Osteocyte (in vitro differentiated cells): ENCODE measurements around the gene ALDH4A1. TPM values are rescaled to one million over a fixed set of nuclear protein-coding genes. Genes with fewer than 3 reads are reported as not detected.

Source experiments
- DNase-seq: peaks from one replicate; pipeline ENCODE4 v3.0.0; 2021; ENCODE audit warnings: mixed read lengths; ENCODE audit not compliant: unreplicated experiment; ENCODE audit errors: extremely low spot score
- H3K27ac Mint-ChIP-seq: one replicate; pipeline ENCODE4 v1.8.0; 2021; ENCODE audit warnings: mild to moderate bottlenecking, mixed read lengths; ENCODE audit not compliant: unreplicated experiment
- H3K27me3 Mint-ChIP-seq: one replicate; pipeline ENCODE4 v1.8.0; 2021; ENCODE audit warnings: mixed read lengths; ENCODE audit not compliant: unreplicated experiment
- H3K36me3 Mint-ChIP-seq: one replicate; pipeline ENCODE4 v1.8.0; 2021; ENCODE audit warnings: mixed read lengths; ENCODE audit not compliant: unreplicated experiment
- H3K4me1 Mint-ChIP-seq: one replicate; pipeline ENCODE4 v1.8.0; 2021; ENCODE audit warnings: mixed read lengths; ENCODE audit not compliant: unreplicated experiment
- H3K4me3 Mint-ChIP-seq: one replicate; pipeline ENCODE4 v1.8.0; 2021; ENCODE audit warnings: mild to moderate bottlenecking, moderate library complexity, mixed read lengths; ENCODE audit not compliant: unreplicated experiment
- H3K9me3 Mint-ChIP-seq: one replicate; pipeline ENCODE4 v1.8.0; 2021; ENCODE audit warnings: mixed read lengths; ENCODE audit not compliant: unreplicated experiment
- CTCF ChIP-seq: fragments of 200-600 bp; sonication (generic); IDR thresholded peaks from 2 replicates; pipeline ENCODE4 v1.5.0; 2021; ENCODE audit warnings: antibody characterized with exemption, mild to moderate bottlenecking, moderate library complexity
- total RNA-seq: library from RNA; stranded (reverse); gene quantifications from 2 replicates; pipeline ENCODE4 v1.2.1, GENCODE V29; 2021

Gene ALDH4A1
- total RNA-seq, 1 donor from 2014 or later = 13.8 TPM

- Mint-ChIP-seq H3K9me3 (no peaks in the 10 kb centered on the region), H3K27ac (no peak overlapping the region), H3K4me1 (peaks cover 1% of the 10 kb centered on the region), H3K36me3 (peaks cover 11% of the 10 kb centered on the region), H3K4me3 (no peak overlapping the region), H3K27me3 (no peaks in the 10 kb centered on the region)
- TF ChIP-seq CTCF = no peak
- no peak for DNase-seq
Measured at GRCh38 chr1:18885311-18886002, 16.9 kb downstream of the ALDH4A1 start.

- no peak overlapping the region for H3K27ac Mint-ChIP-seq
- no peak for DNase-seq
- no peaks in the 10 kb centered on the region for H3K9me3 Mint-ChIP-seq
- H3K36me3 Mint-ChIP-seq = peaks cover 11% of the 10 kb centered on the region
- no peaks in the 10 kb centered on the region for H3K4me1 Mint-ChIP-seq
- no peaks in the 10 kb centered on the region for H3K27me3 Mint-ChIP-seq
- no peak for TF ChIP-seq CTCF
- H3K4me3 Mint-ChIP-seq = no peak overlapping the region
Measured at GRCh38 chr1:18884727-18885126, 17.6 kb downstream of the ALDH4A1 start.

- Mint-ChIP-seq H3K36me3 (peaks cover 11% of the 10 kb centered on the region), H3K9me3 (no peaks in the 10 kb centered on the region), H3K27ac (no peak overlapping the region), H3K27me3 (no peaks in the 10 kb centered on the region), H3K4me3 (no peak overlapping the region), H3K4me1 (no peaks in the 10 kb centered on the region)
- DNase-seq = no peak
- no peak for TF ChIP-seq CTCF
Measured at GRCh38 chr1:18884419-18884717, 18.0 kb downstream of the ALDH4A1 start.

- H3K36me3 Mint-ChIP-seq = peaks cover 11% of the 10 kb centered on the region
- peak; percentile 92 for DNase-seq
Measured at GRCh38 chr1:18883636-18884418, 18.5 kb downstream of the ALDH4A1 start.

More at GRCh38 chr1:18883636-18884418, 18.5 kb downstream of the ALDH4A1 start:
- TF ChIP-seq CTCF = peak; percentile 91
- Mint-ChIP-seq H3K4me1 (no peaks in the 10 kb centered on the region), H3K27ac (no peak overlapping the region), H3K9me3 (no peaks in the 10 kb centered on the region), H3K4me3 (no peak overlapping the region), H3K27me3 (no peaks in the 10 kb centered on the region)
